Skin epidermis (tissue), 12 donors: ENCODE data around the gene RETREG3.
A peak's percentile ranks its signal among the peaks of the same experiment; 100 is the strongest.

Experiments used
- H3K27ac ChIP-seq, 21 experiments: fragments of 200-600 bp; sonication (generic) in 11 of 21; one replicate each; pipeline ENCODE4 v1.5.0; 2020; ENCODE audit warnings: mild to moderate bottlenecking in 3 of 21, inconsistent platforms in 2 of 21, moderate library complexity in 2 of 21
- H3K4me3 ChIP-seq, 7 experiments: fragments of 200-600 bp; sonication (generic) in 2 of 7; one replicate each; pipeline ENCODE4 v1.5.0; 2020; ENCODE audit warnings: inconsistent platforms in 2 of 7, mild to moderate bottlenecking in 2 of 7, moderate library complexity in 1 of 7

The RETREG3 gene

GRCh38 chr17:42577532-42578281 lies 31.5 kb downstream of the RETREG3 start, which contains the start of gene PSMC3IP:
PSMC3IP (minus strand) TSS chr17:42577729; CDS start chr17:42577686, 43 bp downstream.
- peak within 1 kb of the TSS; percentile 43 to 71 (median 58) for H3K4me3 ChIP-seq
- H3K27ac ChIP-seq: peak within 1 kb of the TSS; percentile 48 to 93 (median 87)

DNA sequence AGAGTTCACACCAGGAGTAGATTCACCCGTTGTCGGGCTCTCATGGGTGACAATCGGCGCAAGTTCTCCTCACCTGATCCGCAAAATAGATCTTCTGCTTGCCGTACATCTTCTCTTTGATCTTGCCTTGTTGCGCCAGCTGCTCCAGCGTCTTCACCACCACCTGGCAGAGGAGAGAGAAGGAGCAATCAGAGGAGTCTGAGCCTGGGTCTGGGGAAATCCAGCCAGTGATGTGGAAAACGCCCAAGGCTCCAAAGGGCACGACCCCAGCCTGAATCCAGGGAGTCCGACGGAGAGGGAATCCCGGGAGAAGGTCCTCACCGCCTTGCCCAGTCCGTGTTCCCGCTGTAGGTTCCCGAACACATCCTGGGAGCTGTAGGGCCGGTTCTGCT lies 32.0 kb downstream of the RETREG3 start:
- Histone ChIP-seq H3K4me3 (peak overlapping the region; percentile 43 to 71 (median 58)), H3K27ac (peak overlapping the region in 19 of 21 experiments; percentile 37 to 93 (median 87))

GRCh38 chr17:42574463-42574862 lies 34.7 kb downstream of the RETREG3 start:
- Histone ChIP-seq H3K4me3 (no peak overlapping the region), H3K27ac (no peak overlapping the region)

- Histone ChIP-seq H3K27ac (no peak overlapping the region), H3K4me3 (no peak overlapping the region)
Observed at GRCh38 chr17:42573095-42573494, 36.1 kb downstream of the RETREG3 start.

GRCh38 chr17:42571435-42572225 lies 37.5 kb downstream of the RETREG3 start:
- H3K4me3 ChIP-seq: no peak overlapping the region
- H3K27ac ChIP-seq: no peak overlapping the region

DNA sequence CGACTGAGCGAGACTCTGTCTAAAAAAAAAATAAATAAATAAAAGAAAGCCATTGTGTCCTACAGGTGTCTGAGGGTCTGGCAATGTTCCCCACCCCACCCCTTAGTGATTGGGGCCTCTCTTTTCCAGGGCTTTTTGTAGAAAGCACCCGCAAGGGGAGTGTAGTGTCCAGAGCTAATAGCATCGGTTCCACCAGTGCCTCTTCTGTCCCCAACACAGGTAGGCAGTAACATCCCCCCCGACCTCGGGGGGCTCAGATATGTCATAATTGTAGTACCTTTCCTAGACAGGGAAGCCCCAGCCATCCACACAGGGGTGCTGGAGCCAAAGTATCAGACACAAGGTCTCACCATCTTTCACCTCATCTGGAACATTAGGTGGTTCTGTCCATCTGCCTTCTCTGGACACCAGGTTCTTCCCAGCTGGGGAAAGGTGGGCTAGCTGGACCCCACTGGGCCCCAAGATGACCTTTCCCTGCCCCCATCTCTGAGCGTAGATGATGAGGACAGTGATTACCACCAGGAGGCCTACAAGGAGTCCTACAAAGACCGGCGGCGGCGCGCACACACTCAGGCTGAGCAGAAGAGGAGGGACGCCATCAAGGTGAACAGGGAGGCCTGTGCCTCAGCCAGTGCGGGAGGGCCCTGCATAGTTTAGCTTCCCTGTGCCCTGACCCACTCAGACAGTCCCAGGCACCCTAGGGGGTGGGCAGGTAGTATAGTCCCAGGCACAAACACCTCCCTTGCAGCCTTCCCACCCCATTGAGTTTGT lies 40.6 kb downstream of the RETREG3 start:
- Histone ChIP-seq H3K4me3 (peak overlapping the region in 1 of 7 experiments; percentile 68), H3K27ac (peak overlapping the region in 3 of 21 experiments; percentile 64 to 96 (median 93))

DNA sequence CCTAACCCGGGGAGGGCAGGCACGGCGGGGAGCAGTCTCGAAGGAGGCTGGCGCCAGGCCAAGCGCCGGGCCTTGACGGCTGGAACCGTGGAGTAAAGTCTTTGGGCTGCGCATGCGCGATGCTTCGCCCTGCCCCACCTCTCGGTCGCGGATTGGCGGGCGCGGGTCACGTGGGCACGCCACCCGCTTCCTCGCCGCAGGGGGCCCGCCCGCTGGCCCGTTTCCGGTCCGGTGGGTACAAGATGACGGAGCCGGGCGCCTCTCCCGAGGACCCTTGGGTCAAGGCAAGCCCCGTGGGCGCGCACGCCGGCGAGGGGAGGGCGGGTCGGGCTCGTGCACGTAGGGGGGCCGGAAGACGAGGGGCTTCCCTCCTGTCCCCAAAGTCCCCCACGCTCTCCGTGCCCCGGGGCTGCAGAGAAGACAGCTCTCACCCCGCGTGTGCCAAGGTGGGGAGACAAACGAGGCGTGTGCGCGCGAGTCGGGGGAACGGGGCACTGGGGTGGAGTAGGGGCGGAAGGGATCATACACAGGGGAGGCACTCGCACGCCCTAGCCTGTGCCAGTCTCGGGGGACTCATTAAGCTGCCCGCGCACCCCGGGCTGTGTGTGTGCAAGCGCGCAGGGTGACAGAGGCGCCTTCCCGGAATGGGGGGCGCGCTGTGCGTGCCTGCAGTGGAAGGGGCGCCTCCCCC lies 42.1 kb downstream of the RETREG3 start, which contains the start of gene MLX:
Gene MLX (plus strand): TSS at position 218 of the 691 bp plus-strand sequence. CDS start 25 bp downstream, at position 243.
- H3K27ac ChIP-seq: peak within 1 kb of the TSS; percentile 50 to 100 (median 95)
- H3K4me3 ChIP-seq: peak within 1 kb of the TSS; percentile 68 to 92 (median 80)

- Histone ChIP-seq H3K4me3 (peak overlapping the region; percentile 68 to 92 (median 80)), H3K27ac (peak overlapping the region in 20 of 21 experiments; percentile 89 to 100 (median 96))
Observed at GRCh38 chr17:42566215-42566882, 42.8 kb downstream of the RETREG3 start.

DNA sequence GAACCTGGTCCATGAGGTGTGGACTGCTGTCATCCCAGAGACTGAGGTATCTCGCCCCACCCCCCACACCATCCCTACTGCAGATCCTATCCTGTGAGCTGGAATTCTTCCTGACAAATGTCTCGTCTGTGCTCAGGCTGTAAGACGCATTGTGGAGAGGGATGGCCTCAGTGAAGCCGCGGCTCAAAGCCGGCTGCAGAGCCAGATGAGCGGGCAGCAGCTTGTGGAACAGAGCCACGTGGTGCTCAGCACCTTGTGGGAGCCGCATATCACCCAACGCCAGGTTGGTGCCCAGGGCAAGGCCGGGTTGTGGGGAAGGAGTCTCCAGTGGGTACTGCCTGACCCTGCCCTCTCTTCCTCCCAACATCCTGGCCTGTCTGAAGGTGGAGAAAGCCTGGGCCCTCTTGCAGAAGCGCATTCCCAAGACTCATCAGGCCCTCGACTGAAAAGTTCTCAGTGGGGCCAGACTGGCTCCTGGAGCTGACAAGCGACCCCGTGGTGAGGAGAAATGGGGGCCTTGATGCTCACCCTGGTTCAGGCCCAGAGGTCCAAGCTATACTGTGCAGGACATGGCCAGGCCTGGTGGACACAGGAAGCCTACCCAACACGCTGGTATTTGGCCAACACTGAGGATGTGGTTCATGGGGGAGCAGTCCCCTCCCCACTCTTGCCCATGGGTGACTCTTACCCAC lies 43.5 kb downstream of the RETREG3 start:
- peak overlapping the region in 1 of 7 experiments; percentile 68 for H3K4me3 ChIP-seq
- peak overlapping the region in 13 of 21 experiments; percentile 92 to 100 (median 96) for H3K27ac ChIP-seq

DNA sequence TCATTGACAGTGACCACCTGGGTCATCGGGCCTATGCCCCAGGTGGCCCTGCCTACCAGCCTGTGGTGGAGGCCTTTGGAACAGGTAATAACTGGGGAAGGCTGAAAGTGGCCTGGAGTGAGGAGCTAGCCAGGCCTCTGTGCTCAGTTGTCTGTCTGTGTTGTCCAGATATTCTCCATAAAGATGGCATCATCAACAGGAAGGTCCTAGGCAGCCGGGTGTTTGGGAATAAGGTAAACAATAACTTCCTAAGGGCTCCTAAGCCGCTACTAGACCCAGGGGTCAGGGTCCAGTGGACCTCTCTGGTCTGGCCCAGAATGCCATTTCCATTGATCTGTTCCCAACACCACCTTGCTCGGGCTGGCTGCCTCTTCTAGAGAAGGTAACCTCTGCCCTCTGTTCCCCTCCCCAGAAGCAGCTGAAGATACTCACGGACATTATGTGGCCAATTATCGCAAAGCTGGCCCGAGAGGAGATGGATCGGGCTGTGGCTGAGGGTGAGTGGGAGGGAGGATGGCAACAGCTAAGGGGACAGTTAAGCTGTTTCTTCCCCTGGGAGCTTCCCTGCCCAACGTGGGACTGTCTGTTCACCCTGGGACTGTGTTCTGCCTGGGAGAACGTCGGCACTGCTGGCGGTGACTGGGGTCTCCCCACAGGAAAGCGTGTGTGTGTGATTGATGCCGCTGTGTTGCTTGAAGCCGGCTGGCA lies 44.2 kb downstream of the RETREG3 start:
- peak overlapping the region in 4 of 21 experiments; percentile 12 to 97 (median 67) for H3K27ac ChIP-seq
- H3K4me3 ChIP-seq: no peak overlapping the region

- no peak overlapping the region for H3K4me3 ChIP-seq
- H3K27ac ChIP-seq: peak overlapping the region in 9 of 21 experiments; percentile 9 to 97 (median 88)
Observed at GRCh38 chr17:42563950-42564349, 45.2 kb downstream of the RETREG3 start.

DNA sequence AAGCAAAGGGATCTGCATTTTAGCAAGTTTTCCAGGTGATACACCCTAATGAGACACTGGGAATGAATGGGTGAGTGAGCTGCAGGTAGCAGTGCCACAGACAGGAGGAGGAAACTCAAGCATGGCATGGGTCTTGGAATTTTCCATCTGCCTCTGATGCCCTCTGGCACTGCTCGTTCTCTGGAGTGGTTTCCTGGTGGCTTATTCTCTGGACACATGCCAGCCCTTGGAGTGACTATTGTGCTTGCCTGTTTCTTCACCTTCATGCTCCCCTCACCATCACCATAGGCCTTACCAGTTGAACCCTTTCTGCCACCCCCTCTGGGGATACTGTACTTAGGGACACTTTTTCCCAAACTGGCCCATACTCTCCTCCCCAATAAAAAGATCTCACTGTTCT lies 45.6 kb downstream of the RETREG3 start:
- H3K27ac ChIP-seq: peak overlapping the region in 12 of 21 experiments; percentile 9 to 97 (median 88)
- H3K4me3 ChIP-seq: peak overlapping the region in 3 of 7 experiments; percentile 71 to 80 (median 76)

DNA sequence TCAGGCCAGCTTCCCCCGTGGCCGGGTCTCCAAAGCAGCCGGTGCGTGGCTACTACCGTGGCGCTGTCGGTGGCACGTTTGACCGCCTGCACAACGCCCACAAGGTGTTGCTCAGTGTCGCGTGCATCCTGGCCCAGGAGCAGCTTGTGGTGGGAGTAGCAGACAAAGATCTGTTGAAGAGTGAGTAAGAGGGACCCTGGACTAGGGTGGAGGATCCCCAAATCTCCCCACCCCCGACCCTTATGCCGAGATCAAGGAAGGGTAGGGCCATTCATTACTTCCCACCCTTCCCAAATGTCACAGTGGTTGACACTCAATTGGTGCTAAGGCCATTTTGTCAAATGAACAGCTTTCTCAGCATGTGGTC lies 46.0 kb downstream of the RETREG3 start:
- Histone ChIP-seq H3K4me3 (peak overlapping the region; percentile 57 to 89 (median 72)), H3K27ac (peak overlapping the region in 20 of 21 experiments; percentile 25 to 97 (median 89))

- Histone ChIP-seq H3K27ac (peak overlapping the region; percentile 64 to 97 (median 89)), H3K4me3 (peak overlapping the region; percentile 57 to 89 (median 72))
Observed at GRCh38 chr17:42562388-42563142, 46.6 kb downstream of the RETREG3 start.

DNA sequence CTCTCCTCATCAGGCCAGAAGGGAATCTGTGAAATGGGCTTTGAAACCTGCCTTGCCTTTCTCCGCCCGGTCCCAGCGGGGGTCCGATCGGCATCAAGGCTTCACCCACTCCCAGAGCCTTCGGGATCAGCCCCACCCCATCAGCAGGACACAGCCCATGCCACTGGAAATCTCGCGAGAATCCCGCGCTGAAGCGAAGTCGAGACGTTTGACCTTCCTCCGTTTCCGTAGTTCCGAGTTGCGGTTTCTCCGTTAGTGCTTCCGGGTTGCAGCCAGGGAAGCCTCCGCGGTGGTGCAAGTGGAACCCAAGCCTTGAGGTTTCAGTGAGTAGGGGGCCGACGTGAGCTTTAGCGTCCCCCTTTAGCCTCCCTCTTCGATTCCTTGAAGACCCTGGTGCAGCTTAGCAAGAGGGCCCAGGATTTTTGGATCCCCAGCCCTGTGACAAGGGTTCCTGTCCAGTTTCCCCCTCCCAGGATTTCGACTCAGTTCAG lies 47.2 kb downstream of the RETREG3 start, which contains the start of gene COASY:
Gene COASY (plus strand): TSS at position 252 of the 491 bp plus-strand sequence. CDS start 475 bp downstream, outside the sequence.
- H3K4me3 ChIP-seq: peak within 1 kb of the TSS; percentile 57 to 89 (median 72)
- H3K27ac ChIP-seq: peak within 1 kb of the TSS; percentile 64 to 97 (median 89)

DNA sequence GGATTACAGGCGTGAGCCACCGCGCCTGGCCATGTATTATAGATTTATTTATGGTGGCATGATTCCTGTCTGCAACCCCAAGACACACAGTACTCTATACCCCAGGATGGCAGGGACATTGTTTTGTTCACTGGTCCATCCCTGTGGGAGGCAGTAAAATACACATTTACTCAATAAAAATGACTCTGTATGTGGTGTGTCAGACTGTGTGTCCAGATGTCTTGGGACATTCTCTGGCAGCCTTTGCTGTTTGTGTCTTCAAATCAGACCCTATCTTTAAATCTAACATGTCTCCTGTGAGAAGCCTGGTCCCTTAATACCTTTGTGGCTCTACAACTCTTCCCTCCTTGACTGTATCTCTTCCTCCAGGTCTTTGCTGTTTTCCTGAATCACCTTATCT lies 48.9 kb downstream of the RETREG3 start:
- Histone ChIP-seq H3K4me3 (no peak overlapping the region), H3K27ac (peak overlapping the region in 1 of 21 experiments; percentile 22)
